ENCODE results near the gene CGB7.

DNA sequence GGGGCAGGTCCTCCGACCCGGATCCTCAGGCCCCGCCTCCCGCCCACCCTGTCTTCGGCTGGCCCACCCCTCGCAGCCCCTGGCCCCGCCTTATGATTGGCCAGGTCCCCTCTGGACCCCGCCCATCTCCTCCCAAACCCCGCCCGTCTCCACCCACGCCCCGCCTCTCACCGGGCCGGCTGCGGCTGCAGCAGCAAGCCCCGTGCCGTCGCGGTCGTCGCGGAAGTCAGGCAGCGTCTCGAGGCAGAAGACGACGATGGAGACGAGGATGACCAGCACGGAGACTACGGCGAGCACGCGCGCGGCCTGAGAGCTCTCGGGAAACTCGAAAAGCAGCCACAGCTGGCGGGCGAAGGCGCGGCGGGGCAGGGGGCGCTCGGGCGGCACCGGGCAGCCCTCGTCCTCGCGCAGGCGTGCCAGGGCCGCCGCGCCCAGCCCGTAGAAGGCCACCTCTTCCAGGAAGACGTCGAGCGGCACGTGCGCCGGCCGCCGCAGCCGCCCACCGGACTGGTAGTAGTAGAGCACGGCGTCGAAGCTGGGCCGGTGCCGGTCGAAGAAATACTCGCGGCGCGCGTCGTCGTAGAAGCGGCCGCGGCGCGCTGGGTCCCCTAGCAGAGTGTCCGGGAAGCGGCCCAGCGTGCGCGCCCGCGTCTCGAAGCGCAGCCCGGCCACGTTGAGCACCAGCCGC is 14.5 kb upstream of the CGB7 start:
- TF ChIP-seq, protein P1, sequence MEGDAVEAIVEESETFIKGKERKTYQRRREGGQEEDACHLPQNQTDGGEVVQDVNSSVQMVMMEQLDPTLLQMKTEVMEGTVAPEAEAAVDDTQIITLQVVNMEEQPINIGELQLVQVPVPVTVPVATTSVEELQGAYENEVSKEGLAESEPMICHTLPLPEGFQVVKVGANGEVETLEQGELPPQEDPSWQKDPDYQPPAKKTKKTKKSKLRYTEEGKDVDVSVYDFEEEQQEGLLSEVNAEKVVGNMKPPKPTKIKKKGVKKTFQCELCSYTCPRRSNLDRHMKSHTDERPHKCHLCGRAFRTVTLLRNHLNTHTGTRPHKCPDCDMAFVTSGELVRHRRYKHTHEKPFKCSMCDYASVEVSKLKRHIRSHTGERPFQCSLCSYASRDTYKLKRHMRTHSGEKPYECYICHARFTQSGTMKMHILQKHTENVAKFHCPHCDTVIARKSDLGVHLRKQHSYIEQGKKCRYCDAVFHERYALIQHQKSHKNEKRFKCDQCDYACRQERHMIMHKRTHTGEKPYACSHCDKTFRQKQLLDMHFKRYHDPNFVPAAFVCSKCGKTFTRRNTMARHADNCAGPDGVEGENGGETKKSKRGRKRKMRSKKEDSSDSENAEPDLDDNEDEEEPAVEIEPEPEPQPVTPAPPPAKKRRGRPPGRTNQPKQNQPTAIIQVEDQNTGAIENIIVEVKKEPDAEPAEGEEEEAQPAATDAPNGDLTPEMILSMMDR (IDR thresholded peaks at IDR 0.05) = no peak
- TF ChIP-seq POLR2A (IDR thresholded peaks at IDR 0.05) = no peak

All from upper lobe of left lung (tissue), 4 donors.